GM23338 (cell line): ENCODE measurements around the gene CNNM4. TPM values are rescaled to one million over a fixed set of nuclear protein-coding genes. Genes with fewer than 3 reads are reported as not detected.

ENCODE experiments used
- ATAC-seq: fragments of 200-7000 bp; cut with Tn5 transposase; 3 replicates; pipeline ENCODE4 v1.9.1; 2020
- DNase-seq: peaks from one replicate; pipeline ENCODE4 v3.0.0-alpha.2; 2015; ENCODE audit warnings: low spot score
- H2AFZ ChIP-seq: fragments of 200-600 bp; sonication (generic); 2 replicates; pipeline ENCODE4 v1.8.0; 2016; ENCODE audit warnings: antibody characterized with exemption, mild to moderate bottlenecking, moderate library complexity
- H3F3A ChIP-seq: fragments of 200-600 bp; sonication (generic); replicated peaks from 2 replicates; pipeline ENCODE4 v1.8.0; 2017; ENCODE audit warnings: antibody characterized with exemption, mixed run types, low read depth
- H3K27ac ChIP-seq: fragments of 200-600 bp; sonication (generic); 2 replicates; pipeline ENCODE4 v1.6.1; 2016; ENCODE audit warnings: low read depth
- H3K27me3 ChIP-seq: fragments of 200-600 bp; sonication (generic); 2 replicates; pipeline ENCODE4 v1.8.0; 2016; ENCODE audit warnings: mild to moderate bottlenecking, mixed run types, moderate library complexity; ENCODE audit not compliant: insufficient read depth
- H3K36me3 ChIP-seq: fragments of 200-600 bp; sonication (generic); 2 replicates; pipeline ENCODE4 v1.8.0; 2016; ENCODE audit warnings: mild to moderate bottlenecking; ENCODE audit not compliant: insufficient read depth
- H3K4me1 ChIP-seq: fragments of 200-600 bp; sonication (generic); 2 replicates; pipeline ENCODE4 v1.8.0; 2016; ENCODE audit warnings: mild to moderate bottlenecking, moderate library complexity; ENCODE audit not compliant: insufficient read depth
- H3K4me2 ChIP-seq: fragments of 200-600 bp; sonication (generic); 2 replicates; pipeline ENCODE4 v1.7.1; 2017; ENCODE audit warnings: mixed run types
- H3K4me3 ChIP-seq: fragments of 200-600 bp; sonication (generic); 2 replicates; pipeline ENCODE4 v1.6.1; 2016; ENCODE audit warnings: mixed run types
- H3K79me2 ChIP-seq: fragments of 200-600 bp; sonication (generic); replicated peaks from 2 replicates; pipeline ENCODE4 v1.8.0; 2017; ENCODE audit warnings: mild to moderate bottlenecking; ENCODE audit not compliant: insufficient read depth
- H3K9me2 ChIP-seq: fragments of 200-600 bp; sonication (generic); 2 replicates; pipeline ENCODE4 v1.8.0; 2017; ENCODE audit not compliant: insufficient read depth
- H4K20me1 ChIP-seq: fragments of 200-600 bp; sonication (generic); replicated peaks from 2 replicates; pipeline ENCODE4 v1.8.0; 2017; ENCODE audit warnings: mild to moderate bottlenecking; ENCODE audit not compliant: insufficient read depth
- H3K27ac Mint-ChIP-seq: 2 replicates; pipeline ENCODE4 v1.8.0; 2020; ENCODE audit warnings: inconsistent platforms, mild to moderate bottlenecking, moderate library complexity, mixed read lengths
- H3K27me3 Mint-ChIP-seq: 3 replicates; pipeline ENCODE4 v1.8.0; 2022; ENCODE audit warnings: low read depth, mild to moderate bottlenecking, moderate library complexity, mixed read lengths, inconsistent platforms; ENCODE audit not compliant: insufficient read depth, poor library complexity
- H3K36me3 Mint-ChIP-seq: 3 replicates; pipeline ENCODE4 v1.8.0; 2021; ENCODE audit warnings: low read depth, mild to moderate bottlenecking, inconsistent platforms, moderate library complexity, mixed read lengths
- H3K4me1 Mint-ChIP-seq: 3 replicates; pipeline ENCODE4 v1.8.0; 2020; ENCODE audit warnings: mild to moderate bottlenecking, inconsistent platforms, mixed read lengths
- H3K4me3 Mint-ChIP-seq: 3 replicates; pipeline ENCODE4 v1.8.0; 2021; ENCODE audit warnings: moderate library complexity, mild to moderate bottlenecking, inconsistent platforms, mixed read lengths
- H3K9me3 Mint-ChIP-seq: 3 replicates; pipeline ENCODE4 v1.8.0; 2020; ENCODE audit warnings: moderate library complexity, mild to moderate bottlenecking, inconsistent platforms, mixed read lengths
- CREB1 ChIP-seq: fragments of 250-450 bp; sonication (Bioruptor Pico); IDR thresholded peaks from 2 replicates; pipeline ENCODE4 v1.5.0; 2020; ENCODE audit warnings: low read depth, mild to moderate bottlenecking, moderate library complexity
- EZH2 ChIP-seq: fragments of 200-600 bp; sonication (generic); IDR thresholded peaks from one replicate; pipeline ENCODE4 v1.8.0; 2017; ENCODE audit warnings: antibody characterized with exemption, mild to moderate bottlenecking, low read depth; ENCODE audit not compliant: unreplicated experiment
- EZH2phosphoT487 ChIP-seq: fragments of 200-600 bp; sonication (generic); IDR thresholded peaks from one replicate; pipeline ENCODE4 v1.8.1; 2018; ENCODE audit warnings: antibody characterized with exemption; ENCODE audit not compliant: unreplicated experiment
- JUNB ChIP-seq: IDR thresholded peaks from one replicate; pipeline ENCODE4 v1.6.1; 2016; ENCODE audit warnings: antibody characterized with exemption; ENCODE audit not compliant: unreplicated experiment
- STAT1 ChIP-seq: IDR thresholded peaks from one replicate; pipeline ENCODE4 v1.6.1; 2016; ENCODE audit warnings: antibody characterized with exemption; ENCODE audit not compliant: unreplicated experiment
- ZNF114 ChIP-seq: fragments of 250-450 bp; sonication (Bioruptor Pico); IDR thresholded peaks from 2 replicates; pipeline ENCODE4 v1.5.0; 2020; ENCODE audit warnings: mild to moderate bottlenecking, moderate library complexity
- ZNF331 ChIP-seq: fragments of 250-450 bp; sonication (Bioruptor Pico); IDR thresholded peaks from 2 replicates; pipeline ENCODE4 v1.5.0; 2020; ENCODE audit warnings: low read depth, mild to moderate bottlenecking, moderate library complexity
- polyA plus RNA-seq: library from polyadenylated mRNA; unstranded; fragments of >200 nt; fragmentation: Nextera tagmentation; extraction: Ambion mirVana; gene quantifications from 2 replicates; pipeline ENCODE4 v1.2.1, GENCODE V29; 2016
- total RNA-seq: library from RNA; depleted of rRNA; stranded (reverse); fragments of >200 nt; shearing (Covaris generic); gene quantifications from 2 replicates; pipeline ENCODE4 v1.2.3, GENCODE V29; 2014
- TF ChIP-seq, protein P1 (sequence below): IDR thresholded peaks from 2 replicates; pipeline ENCODE4 v1.6.1; 2016; ENCODE audit warnings: antibody characterized with exemption
- TF ChIP-seq, protein P2 (sequence below), 2 experiments: fragments of 200-600 bp in 1 of 2; sonication (generic) in 1 of 2; conservative IDR thresholded peaks; 2 replicates each; pipeline versions ENCODE4 v1.5.1 to v1.6.1; 2016 to 2017; ENCODE audit warnings: antibody characterized with exemption in 2 of 2, low read depth in 2 of 2, mild to moderate bottlenecking in 2 of 2, moderate library complexity in 1 of 2
- TF ChIP-seq, protein P3 (sequence below): IDR thresholded peaks from one replicate; pipeline ENCODE4 v1.6.1; 2018; ENCODE audit warnings: antibody characterized with exemption; ENCODE audit not compliant: unreplicated experiment

The CNNM4 gene
- total and polyA plus RNA-seq, 2 experiments from 2014 or later: 2.9 to 12.9 TPM

DNA sequence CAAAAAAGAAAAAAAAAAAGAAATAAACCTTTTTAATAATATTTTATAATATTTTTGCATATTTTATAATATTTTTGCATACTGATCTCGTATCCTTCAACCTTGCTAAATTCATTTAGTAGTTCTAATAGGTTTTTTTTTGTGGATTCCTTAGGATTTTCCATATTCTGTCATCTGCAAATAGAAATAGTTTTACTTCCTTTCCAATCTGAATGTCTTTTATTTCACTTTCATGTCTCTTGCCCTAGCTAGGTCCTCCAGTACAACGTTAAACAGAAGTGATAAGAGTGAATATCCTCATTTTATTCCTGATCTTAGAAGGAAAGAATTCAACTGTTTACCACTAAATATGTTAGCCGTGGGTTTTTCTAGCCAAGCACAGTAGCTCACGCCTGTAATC is 34.6 kb upstream of the CNNM4 start (continued):
- TF ChIP-seq STAT1 (no peak), EZH2 (no peak), ZNF331 (CRISPR knock-in tag) (no peak), CREB1 (CRISPR knock-in tag) (no peak)
- TF ChIP-seq, protein P1, sequence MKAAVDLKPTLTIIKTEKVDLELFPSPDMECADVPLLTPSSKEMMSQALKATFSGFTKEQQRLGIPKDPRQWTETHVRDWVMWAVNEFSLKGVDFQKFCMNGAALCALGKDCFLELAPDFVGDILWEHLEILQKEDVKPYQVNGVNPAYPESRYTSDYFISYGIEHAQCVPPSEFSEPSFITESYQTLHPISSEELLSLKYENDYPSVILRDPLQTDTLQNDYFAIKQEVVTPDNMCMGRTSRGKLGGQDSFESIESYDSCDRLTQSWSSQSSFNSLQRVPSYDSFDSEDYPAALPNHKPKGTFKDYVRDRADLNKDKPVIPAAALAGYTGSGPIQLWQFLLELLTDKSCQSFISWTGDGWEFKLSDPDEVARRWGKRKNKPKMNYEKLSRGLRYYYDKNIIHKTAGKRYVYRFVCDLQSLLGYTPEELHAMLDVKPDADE: no peak

DNA sequence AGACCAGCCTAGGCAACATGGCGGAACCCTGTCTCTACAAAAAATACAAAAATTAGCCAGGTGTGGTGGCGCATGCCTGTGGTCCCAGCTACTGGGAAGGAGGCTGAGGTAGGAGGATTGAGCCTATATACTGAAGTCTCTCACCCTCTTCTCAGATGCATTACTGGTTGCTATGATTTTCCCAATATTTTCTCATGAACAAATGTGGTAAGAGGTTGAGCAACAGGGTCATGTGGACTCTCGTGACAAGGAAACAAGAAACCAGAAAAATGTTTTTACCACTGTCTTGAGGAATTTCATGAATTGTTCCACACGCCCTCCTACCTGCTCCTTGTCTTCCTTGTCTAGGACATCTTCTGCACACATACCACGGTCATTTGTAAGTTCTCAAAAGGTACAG is 33.3 kb upstream of the CNNM4 start:
- H3K9me2 ChIP-seq: no peaks in the 10 kb centered on the region
- H3K4me1 ChIP-seq: no peaks in the 10 kb centered on the region
- Mint-ChIP-seq H3K36me3 (peaks cover 46% of the 10 kb centered on the region), H3K9me3 (no peaks in the 10 kb centered on the region; the same call in 2 of the 3 replicates), H3K27me3 (peaks cover 2% of the 10 kb centered on the region), H3K27ac (no peak overlapping the region), H3K4me1 (no peaks in the 10 kb centered on the region), H3K4me3 (no peak overlapping the region)
- H3F3A ChIP-seq: no peaks in the 10 kb centered on the region
- H2AFZ ChIP-seq: no peak overlapping the region
- peaks cover 36% of the 10 kb centered on the region for H3K36me3 ChIP-seq
- DNase-seq: no peak
- no peak for ATAC-seq
- no peak overlapping the region for H3K27ac ChIP-seq
- H3K79me2 ChIP-seq: no peaks in the 10 kb centered on the region
- H3K4me2 ChIP-seq: no peak overlapping the region
- H4K20me1 ChIP-seq: peaks cover 18% of the 10 kb centered on the region
- no peak overlapping the region for H3K4me3 ChIP-seq
- TF ChIP-seq EZH2: no peak
- no peak for TF ChIP-seq JUNB
- no peak for TF ChIP-seq STAT1
- TF ChIP-seq CREB1 (CRISPR knock-in tag): no peak
- TF ChIP-seq, protein P2, sequence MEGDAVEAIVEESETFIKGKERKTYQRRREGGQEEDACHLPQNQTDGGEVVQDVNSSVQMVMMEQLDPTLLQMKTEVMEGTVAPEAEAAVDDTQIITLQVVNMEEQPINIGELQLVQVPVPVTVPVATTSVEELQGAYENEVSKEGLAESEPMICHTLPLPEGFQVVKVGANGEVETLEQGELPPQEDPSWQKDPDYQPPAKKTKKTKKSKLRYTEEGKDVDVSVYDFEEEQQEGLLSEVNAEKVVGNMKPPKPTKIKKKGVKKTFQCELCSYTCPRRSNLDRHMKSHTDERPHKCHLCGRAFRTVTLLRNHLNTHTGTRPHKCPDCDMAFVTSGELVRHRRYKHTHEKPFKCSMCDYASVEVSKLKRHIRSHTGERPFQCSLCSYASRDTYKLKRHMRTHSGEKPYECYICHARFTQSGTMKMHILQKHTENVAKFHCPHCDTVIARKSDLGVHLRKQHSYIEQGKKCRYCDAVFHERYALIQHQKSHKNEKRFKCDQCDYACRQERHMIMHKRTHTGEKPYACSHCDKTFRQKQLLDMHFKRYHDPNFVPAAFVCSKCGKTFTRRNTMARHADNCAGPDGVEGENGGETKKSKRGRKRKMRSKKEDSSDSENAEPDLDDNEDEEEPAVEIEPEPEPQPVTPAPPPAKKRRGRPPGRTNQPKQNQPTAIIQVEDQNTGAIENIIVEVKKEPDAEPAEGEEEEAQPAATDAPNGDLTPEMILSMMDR (conservative IDR thresholded peaks at IDR 0.05; ENCODE audit: low read depth in 2 of 2): no peak
- TF ChIP-seq, protein P3, sequence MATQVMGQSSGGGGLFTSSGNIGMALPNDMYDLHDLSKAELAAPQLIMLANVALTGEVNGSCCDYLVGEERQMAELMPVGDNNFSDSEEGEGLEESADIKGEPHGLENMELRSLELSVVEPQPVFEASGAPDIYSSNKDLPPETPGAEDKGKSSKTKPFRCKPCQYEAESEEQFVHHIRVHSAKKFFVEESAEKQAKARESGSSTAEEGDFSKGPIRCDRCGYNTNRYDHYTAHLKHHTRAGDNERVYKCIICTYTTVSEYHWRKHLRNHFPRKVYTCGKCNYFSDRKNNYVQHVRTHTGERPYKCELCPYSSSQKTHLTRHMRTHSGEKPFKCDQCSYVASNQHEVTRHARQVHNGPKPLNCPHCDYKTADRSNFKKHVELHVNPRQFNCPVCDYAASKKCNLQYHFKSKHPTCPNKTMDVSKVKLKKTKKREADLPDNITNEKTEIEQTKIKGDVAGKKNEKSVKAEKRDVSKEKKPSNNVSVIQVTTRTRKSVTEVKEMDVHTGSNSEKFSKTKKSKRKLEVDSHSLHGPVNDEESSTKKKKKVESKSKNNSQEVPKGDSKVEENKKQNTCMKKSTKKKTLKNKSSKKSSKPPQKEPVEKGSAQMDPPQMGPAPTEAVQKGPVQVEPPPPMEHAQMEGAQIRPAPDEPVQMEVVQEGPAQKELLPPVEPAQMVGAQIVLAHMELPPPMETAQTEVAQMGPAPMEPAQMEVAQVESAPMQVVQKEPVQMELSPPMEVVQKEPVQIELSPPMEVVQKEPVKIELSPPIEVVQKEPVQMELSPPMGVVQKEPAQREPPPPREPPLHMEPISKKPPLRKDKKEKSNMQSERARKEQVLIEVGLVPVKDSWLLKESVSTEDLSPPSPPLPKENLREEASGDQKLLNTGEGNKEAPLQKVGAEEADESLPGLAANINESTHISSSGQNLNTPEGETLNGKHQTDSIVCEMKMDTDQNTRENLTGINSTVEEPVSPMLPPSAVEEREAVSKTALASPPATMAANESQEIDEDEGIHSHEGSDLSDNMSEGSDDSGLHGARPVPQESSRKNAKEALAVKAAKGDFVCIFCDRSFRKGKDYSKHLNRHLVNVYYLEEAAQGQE: no peak
- no peak for TF ChIP-seq ZNF114 (CRISPR knock-in tag)
- no peak for TF ChIP-seq EZH2phosphoT487
- no peaks in the 10 kb centered on the region for H3K27me3 ChIP-seq
